Measurements from ENCODE around the gene ACSL1.

ACSL1 gene

GRCh38 chr4:184769141-184769765, 56.5 kb downstream of the ACSL1 start:
- H3K4me3 ChIP-seq (ENCODE audit: low read length): no peak overlapping the region
- no peak for DNase-seq (ENCODE audit: low read depth)
- TF ChIP-seq, protein P1, sequence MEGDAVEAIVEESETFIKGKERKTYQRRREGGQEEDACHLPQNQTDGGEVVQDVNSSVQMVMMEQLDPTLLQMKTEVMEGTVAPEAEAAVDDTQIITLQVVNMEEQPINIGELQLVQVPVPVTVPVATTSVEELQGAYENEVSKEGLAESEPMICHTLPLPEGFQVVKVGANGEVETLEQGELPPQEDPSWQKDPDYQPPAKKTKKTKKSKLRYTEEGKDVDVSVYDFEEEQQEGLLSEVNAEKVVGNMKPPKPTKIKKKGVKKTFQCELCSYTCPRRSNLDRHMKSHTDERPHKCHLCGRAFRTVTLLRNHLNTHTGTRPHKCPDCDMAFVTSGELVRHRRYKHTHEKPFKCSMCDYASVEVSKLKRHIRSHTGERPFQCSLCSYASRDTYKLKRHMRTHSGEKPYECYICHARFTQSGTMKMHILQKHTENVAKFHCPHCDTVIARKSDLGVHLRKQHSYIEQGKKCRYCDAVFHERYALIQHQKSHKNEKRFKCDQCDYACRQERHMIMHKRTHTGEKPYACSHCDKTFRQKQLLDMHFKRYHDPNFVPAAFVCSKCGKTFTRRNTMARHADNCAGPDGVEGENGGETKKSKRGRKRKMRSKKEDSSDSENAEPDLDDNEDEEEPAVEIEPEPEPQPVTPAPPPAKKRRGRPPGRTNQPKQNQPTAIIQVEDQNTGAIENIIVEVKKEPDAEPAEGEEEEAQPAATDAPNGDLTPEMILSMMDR (conservative IDR thresholded peaks at IDR 0.05; ENCODE audit: low read depth, low read length): no peak

GRCh38 chr4:184768296-184768695, 57.5 kb downstream of the ACSL1 start:
- TF ChIP-seq, protein P1 (conservative IDR thresholded peaks at IDR 0.05; ENCODE audit: low read depth, low read length): no peak
- no peak overlapping the region for H3K4me3 ChIP-seq (ENCODE audit: low read length)
- DNase-seq (ENCODE audit: low read depth): no peak

DNA sequence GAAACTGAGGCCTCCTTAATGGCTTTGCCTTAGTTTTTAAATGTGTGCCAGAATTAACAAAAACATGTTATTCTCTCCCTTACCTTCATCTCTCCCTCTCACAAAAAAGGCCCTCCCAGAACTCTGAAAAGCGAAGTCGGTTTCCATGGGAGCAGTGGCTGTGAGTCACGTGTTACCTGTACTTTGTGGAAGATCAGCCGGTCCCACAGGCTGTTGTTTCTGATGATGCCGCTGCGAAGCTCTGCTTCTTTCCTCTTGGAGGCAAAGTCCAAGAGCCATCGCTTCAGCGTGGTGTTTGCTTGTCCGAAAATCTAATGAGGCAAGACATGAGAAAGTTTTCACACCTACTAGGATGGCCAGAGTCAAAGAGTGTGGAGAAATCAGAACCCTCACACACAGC, 59.3 kb downstream of the ACSL1 start:
- no peak overlapping the region for H3K4me3 ChIP-seq (ENCODE audit: low read length)
- DNase-seq (ENCODE audit: low read depth): no peak
- TF ChIP-seq, protein P1 (conservative IDR thresholded peaks at IDR 0.05; ENCODE audit: low read depth, low read length): no peak

DNA sequence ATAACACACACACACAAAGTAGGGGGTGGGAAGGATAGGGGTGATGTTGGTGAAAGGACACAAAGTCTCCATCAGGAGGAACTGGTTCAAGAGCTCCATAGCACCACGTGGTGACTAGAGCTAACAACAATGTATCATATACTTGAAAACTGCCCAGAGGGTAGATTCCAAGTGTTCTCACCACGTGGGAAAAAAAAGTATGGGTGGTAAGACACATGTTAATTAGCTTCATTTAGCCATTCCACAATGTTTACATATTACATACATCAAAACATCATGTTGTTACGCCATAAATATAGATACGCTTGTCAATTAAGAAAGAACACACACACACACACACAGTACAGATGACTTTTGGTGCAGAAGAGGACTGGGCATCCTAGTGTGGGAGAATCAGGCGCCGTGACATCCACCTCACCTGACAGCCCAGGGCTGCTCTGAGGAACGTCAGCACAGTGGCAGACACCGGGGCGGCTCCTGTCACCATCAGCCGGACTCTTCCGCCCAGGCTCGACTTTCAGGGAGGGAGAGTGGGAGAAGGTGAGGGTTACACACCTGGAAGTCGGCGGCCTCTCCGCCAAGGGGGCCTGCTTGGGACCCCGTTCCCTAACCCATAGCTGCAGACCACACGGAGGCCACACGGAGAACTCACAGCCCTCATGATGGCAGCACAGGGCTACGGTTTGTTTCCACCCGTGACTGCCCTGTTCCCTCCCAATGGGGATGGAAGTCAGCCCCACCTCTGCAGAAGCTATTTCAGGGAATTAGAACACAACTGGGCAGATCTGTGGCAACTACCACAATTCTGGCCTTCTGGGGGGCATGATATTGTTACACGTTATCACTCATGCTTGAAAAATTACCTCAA, 60.1 kb downstream of the ACSL1 start:
- H3K4me3 ChIP-seq (ENCODE audit: low read length): no peak overlapping the region
- DNase-seq (ENCODE audit: low read depth): no peak
- TF ChIP-seq, protein P1 (conservative IDR thresholded peaks at IDR 0.05; ENCODE audit: low read depth, low read length): no peak

- DNase-seq (ENCODE audit: low read depth): no peak
- H3K4me3 ChIP-seq (ENCODE audit: low read length): no peak overlapping the region
- TF ChIP-seq, protein P1 (conservative IDR thresholded peaks at IDR 0.05; ENCODE audit: low read depth, low read length): no peak
These were observed 61.2 kb downstream of the ACSL1 start for GRCh38 chr4:184764601-184765000.

DNA sequence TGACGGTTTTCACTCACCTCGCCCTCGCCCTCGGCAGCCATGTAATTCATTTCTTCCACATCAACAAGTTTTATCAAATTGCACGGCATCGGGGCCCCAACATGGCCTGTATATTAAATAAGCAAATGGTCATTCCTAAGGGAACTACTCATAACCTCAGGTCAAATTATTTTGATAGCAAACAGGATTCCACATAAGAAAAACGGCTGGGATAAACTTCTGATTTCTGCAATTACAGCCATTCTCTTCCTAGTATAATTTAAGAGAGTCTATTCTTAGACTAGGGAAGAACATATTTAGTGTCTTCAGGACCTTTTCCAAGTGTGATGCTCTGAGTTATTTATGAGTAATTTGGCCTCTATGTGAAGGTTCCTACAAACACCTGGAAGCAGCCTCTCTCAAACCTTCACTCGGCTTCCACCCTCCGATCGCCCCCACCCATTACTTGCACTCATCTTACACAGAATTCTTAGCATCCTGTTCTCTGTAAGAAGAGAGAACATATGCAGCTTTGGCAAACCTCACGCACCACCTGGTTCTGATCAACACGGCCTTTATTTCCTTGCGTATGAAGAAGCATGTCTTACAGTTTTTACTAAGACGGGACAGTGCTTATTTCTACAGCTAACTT, 62.5 kb downstream of the ACSL1 start:
- DNase-seq (ENCODE audit: low read depth): no peak
- TF ChIP-seq, protein P1 (conservative IDR thresholded peaks at IDR 0.05; ENCODE audit: low read depth, low read length): no peak

More for the DNA sequence above, 62.5 kb downstream of the ACSL1 start:
- no peak overlapping the region for H3K4me3 ChIP-seq (ENCODE audit: low read length)
